GM19238 (cell line): Measurements from ENCODE around the gene PCDHB12.
"Not testable (repeated sequence)": the region's sequence is repeated elsewhere in the genome, so short reads cannot be mapped to it uniquely, and the experiment has no call there.

ENCODE experiments used
- DNase-seq: peaks from one replicate; pipeline ENCODE4 v3.0.0; 2011; ENCODE audit warnings: low spot score; ENCODE audit not compliant: insufficient read length

PCDHB12 gene

GRCh38 chr5:141208478-141208877 is at the start of gene PCDHB12:
PCDHB12 (plus strand) TSS chr5:141208719; CDS start chr5:141208908, 189 bp downstream.
- no peak for DNase-seq

- DNase-seq: no peak
Observed at GRCh38 chr5:141172381-141173204, 35.9 kb upstream of the PCDHB12 start, which contains the start of gene PCDHB7. PCDHB7 (plus strand) TSS chr5:141172644; CDS start chr5:141172836, 192 bp downstream.

- DNase-seq: not testable (repeated sequence)
Observed at GRCh38 chr5:141174291-141175104, 34.0 kb upstream of the PCDHB12 start.

- no peak for DNase-seq
Observed at GRCh38 chr5:141175933-141176332, 32.6 kb upstream of the PCDHB12 start.

DNA sequence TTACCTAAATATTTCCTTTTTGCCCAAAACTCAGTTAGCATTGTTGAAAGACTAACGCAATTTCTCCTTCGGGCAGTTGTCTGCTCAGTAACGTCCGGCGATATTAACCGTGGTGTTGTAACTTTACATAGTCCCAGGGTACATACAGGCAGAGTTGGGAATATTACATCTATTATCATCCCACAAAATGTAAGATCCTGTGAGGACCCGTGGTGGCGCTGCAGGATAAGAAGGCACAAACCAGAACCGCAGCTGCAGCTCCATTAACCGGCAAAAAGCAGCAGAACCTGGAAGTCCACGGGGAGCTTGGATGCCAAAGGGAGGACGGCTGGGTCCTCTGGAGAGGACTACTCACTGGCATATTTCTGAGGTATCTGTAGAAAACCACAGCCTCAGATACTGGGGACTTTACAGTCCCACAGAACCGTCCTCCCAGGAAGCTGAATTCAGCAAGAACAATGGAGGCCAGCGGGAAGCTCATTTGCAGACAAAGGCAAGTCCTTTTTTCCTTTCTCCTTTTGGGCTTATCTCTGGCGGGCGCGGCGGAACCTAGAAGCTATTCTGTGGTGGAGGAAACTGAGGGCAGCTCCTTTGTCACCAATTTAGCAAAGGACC is 30.8 kb upstream of the PCDHB12 start, which contains the start of gene PCDHB8:
PCDHB8 (plus strand) TSS at position 214 of the 615 bp plus-strand sequence; CDS start at position 459, 245 bp downstream.
- not testable (repeated sequence) for DNase-seq

DNA sequence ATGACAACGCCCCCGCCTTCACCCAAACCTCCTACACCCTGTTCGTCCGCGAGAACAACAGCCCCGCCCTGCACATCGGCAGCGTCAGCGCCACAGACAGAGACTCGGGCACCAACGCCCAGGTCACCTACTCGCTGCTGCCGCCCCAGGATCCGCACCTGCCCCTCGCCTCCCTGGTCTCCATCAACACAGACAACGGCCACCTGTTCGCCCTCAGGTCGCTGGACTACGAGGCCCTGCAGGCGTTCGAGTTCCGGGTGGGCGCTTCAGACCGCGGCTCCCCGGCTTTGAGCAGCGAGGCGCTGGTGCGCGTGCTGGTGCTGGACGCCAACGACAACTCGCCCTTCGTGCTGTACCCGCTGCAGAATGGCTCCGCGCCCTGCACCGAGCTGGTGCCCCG is 29.1 kb upstream of the PCDHB12 start:
- DNase-seq: not testable (repeated sequence)

DNA sequence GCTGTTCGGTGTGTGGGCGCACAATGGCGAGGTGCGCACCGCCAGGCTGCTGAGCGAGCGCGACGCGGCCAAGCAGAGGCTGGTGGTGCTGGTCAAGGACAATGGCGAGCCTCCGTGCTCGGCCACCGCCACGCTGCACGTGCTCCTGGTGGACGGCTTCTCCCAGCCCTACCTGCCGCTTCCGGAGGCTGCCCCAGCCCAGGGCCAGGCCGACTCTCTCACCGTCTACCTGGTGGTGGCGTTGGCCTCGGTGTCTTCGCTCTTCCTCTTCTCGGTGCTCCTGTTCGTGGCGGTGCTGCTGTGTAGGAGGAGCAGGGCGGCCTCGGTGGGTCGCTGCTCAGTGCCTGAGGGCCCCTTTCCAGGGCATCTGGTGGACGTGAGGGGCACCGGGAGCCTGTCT is 28.6 kb upstream of the PCDHB12 start:
- DNase-seq: not testable (repeated sequence)

- no peak for DNase-seq
Observed at GRCh38 chr5:141180313-141180712, 28.2 kb upstream of the PCDHB12 start.

GRCh38 chr5:141182248-141182647 is 26.3 kb upstream of the PCDHB12 start, which contains the start of gene PCDHB16:
PCDHB16 (plus strand) TSS chr5:141182387; CDS start chr5:141182560, 173 bp downstream.
- DNase-seq: no peak

GRCh38 chr5:141184117-141184855 is 24.2 kb upstream of the PCDHB12 start:
- not testable (repeated sequence) for DNase-seq

DNA sequence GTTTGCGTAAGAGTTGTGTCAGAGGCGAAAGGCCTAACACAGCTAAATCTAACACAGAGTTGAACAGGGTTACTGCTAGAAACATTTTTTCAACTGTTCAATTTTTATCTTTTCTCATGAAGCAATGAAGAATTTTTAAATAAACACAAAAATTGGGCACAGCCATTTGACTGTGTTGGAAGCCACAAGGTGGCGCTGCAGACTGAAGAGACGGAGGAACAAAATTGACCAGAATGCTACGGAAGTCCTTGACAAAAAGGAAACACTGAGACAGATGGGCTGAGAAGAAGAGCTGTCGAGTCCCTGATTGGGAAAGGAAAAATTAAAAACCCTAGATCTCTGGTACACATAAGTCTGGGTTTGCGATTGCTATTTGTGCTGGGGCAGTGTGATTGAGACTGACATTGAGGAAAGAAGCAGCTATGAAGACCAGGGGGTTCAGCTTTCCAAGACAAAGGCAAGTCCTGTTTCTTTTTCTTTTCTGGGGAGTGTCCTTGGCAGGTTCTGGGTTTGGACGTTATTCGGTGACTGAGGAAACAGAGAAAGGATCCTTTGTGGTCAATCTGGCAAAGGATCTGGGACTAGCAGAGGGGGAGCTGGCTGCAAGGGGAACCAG is 21.5 kb upstream of the PCDHB12 start, which contains the start of gene PCDHB9:
PCDHB9 (plus strand) TSS at position 265 of the 616 bp plus-strand sequence; CDS start at position 423, 158 bp downstream.
- no peak for DNase-seq

- not testable (repeated sequence) for DNase-seq
Observed at GRCh38 chr5:141188682-141189081, 19.8 kb upstream of the PCDHB12 start.

GRCh38 chr5:141189131-141189530 is 19.4 kb upstream of the PCDHB12 start:
- not testable (repeated sequence) for DNase-seq

GRCh38 chr5:141192110-141192725 is 16.3 kb upstream of the PCDHB12 start, which contains the start of gene PCDHB10:
PCDHB10 (plus strand) TSS chr5:141192353; CDS start chr5:141192553, 200 bp downstream.
- DNase-seq: no peak

GRCh38 chr5:141194332-141194731 is 14.2 kb upstream of the PCDHB12 start:
- DNase-seq: not testable (repeated sequence)

- DNase-seq: no peak
Observed at GRCh38 chr5:141196363-141196762, 12.2 kb upstream of the PCDHB12 start.

- DNase-seq: no peak
Observed at GRCh38 chr5:141199359-141200235, 8.9 kb upstream of the PCDHB12 start, which contains the start of gene PCDHB11. PCDHB11 (plus strand) TSS chr5:141199627; CDS start chr5:141199775, 148 bp downstream.

DNA sequence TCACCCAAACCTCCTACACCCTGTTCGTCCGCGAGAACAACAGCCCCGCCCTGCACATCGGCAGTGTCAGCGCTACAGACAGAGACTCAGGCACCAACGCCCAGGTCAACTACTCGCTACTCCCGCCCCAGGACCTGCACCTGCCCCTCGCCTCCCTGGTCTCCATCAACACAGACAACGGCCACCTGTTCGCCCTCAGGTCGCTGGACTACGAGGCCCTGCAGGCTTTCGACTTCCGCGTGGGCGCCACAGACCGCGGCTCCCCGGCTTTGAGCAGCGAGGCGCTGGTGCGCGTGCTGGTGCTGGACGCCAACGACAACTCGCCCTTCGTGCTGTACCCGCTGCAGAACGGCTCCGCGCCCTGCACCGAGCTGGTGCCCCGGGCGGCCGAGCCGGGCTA is 7.4 kb upstream of the PCDHB12 start:
- not testable (repeated sequence) for DNase-seq
